GM19395 (cell line): ENCODE data around the gene OR2F1.

Experiments used
- ATAC-seq: cut with Tn5 transposase; IDR thresholded peaks from one replicate; pipeline ENCODE4 v1.9.1; 2021; ENCODE audit warnings: mild to moderate bottlenecking, moderate library complexity; ENCODE audit not compliant: unreplicated experiment

The OR2F1 gene

GRCh38 chr7:143954544-143954943 is at the start of gene OR2F1:
Gene OR2F1, plus strand, starts transcription at chr7:143954844. Its CDS starts 5,127 bp downstream, at chr7:143959971.
- no peak for ATAC-seq

GRCh38 chr7:143905509-143905908 is 49.1 kb upstream of the OR2F1 start:
- ATAC-seq, result no peak

GRCh38 chr7:143906151-143906550 is 48.5 kb upstream of the OR2F1 start:
- ATAC-seq, result no peak

GRCh38 chr7:143906895-143907294 is 47.7 kb upstream of the OR2F1 start:
- ATAC-seq, result no peak

- no peak for ATAC-seq
These were observed 46.5 kb upstream of the OR2F1 start for GRCh38 chr7:143908120-143908519.

GRCh38 chr7:143909863-143910262 is 44.8 kb upstream of the OR2F1 start:
- no peak for ATAC-seq

- ATAC-seq, result no peak
These were observed 44.0 kb upstream of the OR2F1 start for GRCh38 chr7:143910473-143911248.

- no peak for ATAC-seq
These were observed 40.6 kb upstream of the OR2F1 start for GRCh38 chr7:143913945-143914615.

GRCh38 chr7:143914938-143915652 is 39.5 kb upstream of the OR2F1 start:
- no peak for ATAC-seq

- no peak for ATAC-seq
These were observed 29.8 kb upstream of the OR2F1 start for GRCh38 chr7:143924851-143925250.

- no peak for ATAC-seq
These were observed 25.3 kb upstream of the OR2F1 start for GRCh38 chr7:143929224-143929920.

GRCh38 chr7:143931739-143932138 is 22.9 kb upstream of the OR2F1 start:
- ATAC-seq, result no peak

GRCh38 chr7:143934526-143935325 is 19.9 kb upstream of the OR2F1 start, which contains the start of gene OR2F2:
Gene OR2F2, plus strand, starts transcription at chr7:143935233. Its CDS starts 0 bp downstream, at chr7:143935233.
- ATAC-seq, result no peak

GRCh38 chr7:143936087-143937009 is 18.3 kb upstream of the OR2F1 start:
- ATAC-seq, result no peak

- ATAC-seq, result no peak
These were observed 16.0 kb upstream of the OR2F1 start for GRCh38 chr7:143938379-143939243.

- no peak for ATAC-seq
These were observed 9.2 kb upstream of the OR2F1 start for GRCh38 chr7:143945423-143945822.

GRCh38 chr7:143947111-143947510 is 7.5 kb upstream of the OR2F1 start:
- ATAC-seq, result no peak

- no peak for ATAC-seq
These were observed 5.9 kb upstream of the OR2F1 start for GRCh38 chr7:143948733-143949132.
